AG09309 (cell line): Measurements from ENCODE around the gene RNF130.

Experiments used
- DNase-seq: peaks from one replicate; pipeline ENCODE4 v3.0.0-alpha.2; 2010; ENCODE audit warnings: low read depth
- H3K4me3 ChIP-seq: 2 replicates; pipeline ENCODE4 v1.5.1; 2011; ENCODE audit warnings: mild to moderate bottlenecking, low read depth, low read length, moderate library complexity; ENCODE audit not compliant: control insufficient read depth
- TF ChIP-seq, protein P1 (sequence below): IDR thresholded peaks from 2 replicates; pipeline ENCODE4 v1.5.1; 2011; ENCODE audit warnings: mild to moderate bottlenecking, low read depth, low read length, inconsistent platforms; ENCODE audit not compliant: insufficient read depth, control insufficient read depth; ENCODE audit errors: missing control alignments

RNF130 gene

DNA sequence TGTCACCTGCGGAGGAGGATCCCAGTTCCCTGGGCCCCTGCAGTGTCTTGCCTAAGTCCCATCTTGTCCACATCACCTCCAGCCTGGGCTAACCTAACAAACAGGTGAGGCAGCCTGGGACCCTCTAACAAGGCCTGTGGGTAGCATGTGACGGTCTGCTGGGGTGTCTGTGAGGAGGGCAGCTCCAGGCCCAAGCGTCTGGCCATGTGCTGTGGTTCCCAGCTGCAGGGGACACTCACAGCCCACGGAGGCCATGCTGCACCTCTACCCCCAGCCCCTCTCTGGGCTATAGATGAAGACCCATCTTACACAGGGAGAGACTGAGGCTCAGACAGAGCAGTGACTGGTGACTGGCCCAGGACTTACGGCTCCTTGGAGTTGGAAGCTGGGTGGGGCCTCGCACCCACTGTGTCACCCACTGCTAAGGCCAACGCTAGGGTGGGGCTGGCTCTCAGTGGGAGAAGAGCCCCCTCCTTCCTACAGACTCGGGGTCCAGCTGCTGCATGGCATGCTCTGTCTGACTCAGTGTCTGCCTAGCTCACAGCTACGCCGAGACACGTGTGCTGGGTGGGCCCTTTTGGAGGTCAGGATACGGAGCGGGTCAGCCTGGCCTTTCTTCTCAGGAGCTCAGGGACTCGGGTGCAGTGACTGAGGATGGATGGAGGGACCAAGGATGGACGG, 40.8 kb upstream of the RNF130 start:
- TF ChIP-seq, protein P1, sequence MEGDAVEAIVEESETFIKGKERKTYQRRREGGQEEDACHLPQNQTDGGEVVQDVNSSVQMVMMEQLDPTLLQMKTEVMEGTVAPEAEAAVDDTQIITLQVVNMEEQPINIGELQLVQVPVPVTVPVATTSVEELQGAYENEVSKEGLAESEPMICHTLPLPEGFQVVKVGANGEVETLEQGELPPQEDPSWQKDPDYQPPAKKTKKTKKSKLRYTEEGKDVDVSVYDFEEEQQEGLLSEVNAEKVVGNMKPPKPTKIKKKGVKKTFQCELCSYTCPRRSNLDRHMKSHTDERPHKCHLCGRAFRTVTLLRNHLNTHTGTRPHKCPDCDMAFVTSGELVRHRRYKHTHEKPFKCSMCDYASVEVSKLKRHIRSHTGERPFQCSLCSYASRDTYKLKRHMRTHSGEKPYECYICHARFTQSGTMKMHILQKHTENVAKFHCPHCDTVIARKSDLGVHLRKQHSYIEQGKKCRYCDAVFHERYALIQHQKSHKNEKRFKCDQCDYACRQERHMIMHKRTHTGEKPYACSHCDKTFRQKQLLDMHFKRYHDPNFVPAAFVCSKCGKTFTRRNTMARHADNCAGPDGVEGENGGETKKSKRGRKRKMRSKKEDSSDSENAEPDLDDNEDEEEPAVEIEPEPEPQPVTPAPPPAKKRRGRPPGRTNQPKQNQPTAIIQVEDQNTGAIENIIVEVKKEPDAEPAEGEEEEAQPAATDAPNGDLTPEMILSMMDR: no peak
- no peak overlapping the region for H3K4me3 ChIP-seq
- no peak for DNase-seq

DNA sequence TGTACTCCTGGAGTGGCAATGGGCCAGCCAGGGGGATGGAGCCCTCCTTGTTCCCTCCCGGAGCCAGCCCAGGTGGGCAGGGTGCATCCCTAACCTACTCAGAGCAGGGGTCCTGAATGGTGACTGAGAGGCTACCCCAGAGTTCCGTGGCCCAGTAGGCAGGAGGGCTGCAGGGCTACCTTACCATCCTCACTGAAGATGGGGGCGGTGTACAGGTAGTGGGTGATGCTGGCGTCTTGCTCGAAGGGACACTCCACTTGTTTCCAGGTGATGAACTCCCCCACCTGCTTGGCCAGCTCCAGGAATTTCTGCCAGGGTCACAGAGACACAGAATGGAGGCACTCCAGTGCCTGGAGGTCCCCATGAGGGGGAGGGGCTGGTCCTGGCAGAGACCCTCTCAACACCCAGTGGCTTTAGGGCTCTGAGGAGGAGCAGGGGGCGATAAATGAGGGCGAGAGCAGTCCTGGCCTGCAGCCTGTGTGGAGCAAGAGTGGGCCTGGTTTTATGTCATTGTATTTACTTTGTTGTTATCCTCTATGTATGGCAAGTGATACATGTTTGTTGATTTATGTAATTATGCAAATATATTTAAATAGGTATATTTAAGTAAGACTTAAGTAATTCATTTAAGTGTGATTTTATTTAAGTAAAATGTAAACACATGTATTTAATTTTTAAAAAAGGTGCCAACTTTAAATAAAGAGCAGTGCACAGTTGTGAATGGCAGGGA, 39.9 kb upstream of the RNF130 start:
- DNase-seq: no peak
- H3K4me3 ChIP-seq: no peak overlapping the region
- TF ChIP-seq, protein P1: no peak

DNA sequence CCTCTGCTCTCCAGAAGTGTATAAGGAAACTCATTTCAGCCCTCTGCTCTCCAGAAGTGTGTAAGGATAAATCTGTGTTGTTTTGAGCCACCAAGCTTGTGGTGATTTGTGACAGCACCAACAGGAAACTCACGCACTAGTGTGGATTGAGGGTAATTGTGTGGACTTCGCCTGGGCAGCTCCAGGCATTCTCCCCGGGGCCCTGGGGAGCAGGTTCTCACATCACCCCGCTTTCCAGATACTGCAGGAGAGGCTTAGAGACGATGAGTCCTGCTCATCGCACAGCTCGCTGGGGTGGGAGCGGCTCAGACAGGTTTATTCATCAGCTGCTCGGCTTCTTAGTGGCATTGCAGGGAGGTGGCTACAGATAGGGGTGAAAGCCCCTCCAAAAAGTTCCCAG, 38.4 kb upstream of the RNF130 start:
- TF ChIP-seq, protein P1: no peak

DNA sequence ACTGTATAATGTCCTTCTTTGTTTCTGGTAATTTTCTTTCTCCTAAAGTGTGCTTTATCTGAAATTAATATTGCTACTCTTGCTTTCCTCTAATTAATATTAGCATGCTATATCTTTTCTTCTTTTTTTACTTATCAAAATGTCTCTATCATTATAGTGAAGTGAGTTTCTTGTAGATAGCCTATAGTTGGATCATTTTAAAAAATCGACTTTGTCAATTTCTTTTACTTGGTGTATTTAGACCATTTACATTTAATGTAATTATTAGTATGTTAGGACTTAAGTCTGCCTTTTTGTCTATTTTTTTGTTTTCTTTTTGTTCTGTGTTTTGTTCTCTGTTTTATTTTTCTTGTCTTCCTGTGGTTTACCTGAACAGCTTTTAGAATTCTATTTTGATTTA, 35.4 kb upstream of the RNF130 start:
- H3K4me3 ChIP-seq: no peak overlapping the region
- no peak for DNase-seq
- TF ChIP-seq, protein P1: no peak

More for the DNA sequence above, 38.4 kb upstream of the RNF130 start:
- H3K4me3 ChIP-seq: no peak overlapping the region
- no peak for DNase-seq

DNA sequence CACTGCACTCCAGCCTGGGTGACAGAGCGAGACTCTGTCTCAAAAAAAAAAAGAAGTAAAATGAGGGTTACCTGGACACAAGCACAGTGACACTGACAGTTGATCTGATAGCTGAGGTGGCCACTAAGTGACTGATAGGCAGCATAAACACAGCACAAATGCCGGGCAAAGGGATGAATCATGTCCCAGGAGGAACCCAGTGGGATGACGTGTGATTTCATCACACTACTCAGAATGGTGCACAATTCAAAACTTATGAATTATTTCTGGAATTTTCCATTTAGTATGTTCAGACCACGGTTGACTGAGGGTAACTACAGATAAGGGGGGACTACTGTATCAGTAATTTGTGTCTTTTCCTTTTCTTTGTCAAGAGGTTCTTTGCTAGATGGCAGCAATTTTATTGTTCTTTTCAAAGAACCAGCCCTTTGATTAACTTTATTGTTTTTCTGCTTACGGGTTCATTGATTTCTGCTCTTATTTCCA, 34.3 kb upstream of the RNF130 start:
- TF ChIP-seq, protein P1: no peak
- H3K4me3 ChIP-seq: no peak overlapping the region
- DNase-seq: no peak

DNA sequence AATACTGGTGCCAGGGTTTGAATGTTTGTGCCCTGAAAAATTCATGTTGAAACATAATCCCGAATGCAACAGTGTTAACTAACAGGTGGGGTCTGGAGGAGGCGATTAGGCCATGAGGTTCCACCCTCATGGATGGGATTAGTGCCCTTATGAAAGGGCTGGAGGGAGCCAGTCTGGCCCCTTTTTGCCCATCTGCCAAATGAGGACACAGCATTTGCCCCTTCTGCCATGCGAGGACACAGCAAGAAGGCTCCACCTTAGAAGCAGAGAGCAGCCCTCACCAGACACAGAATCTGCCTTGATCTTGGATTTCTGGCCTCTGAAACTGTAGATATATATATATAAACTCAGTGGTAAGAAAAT, 32.6 kb upstream of the RNF130 start:
- TF ChIP-seq, protein P1: no peak

More for the DNA sequence above, 32.6 kb upstream of the RNF130 start:
- no peak overlapping the region for H3K4me3 ChIP-seq
- no peak for DNase-seq
